Astrocyte of the cerebellum (primary cell): ENCODE data around the gene LAG3.

Source experiments
- DNase-seq: peaks from one replicate; pipeline ENCODE4 v3.0.0-alpha.2; 2011; ENCODE audit warnings: low read depth
- H3K4me3 ChIP-seq: 2 replicates; pipeline ENCODE4 v1.5.1; 2011; ENCODE audit warnings: mild to moderate bottlenecking, low read depth, low read length, moderate library complexity
- in situ Hi-C: cut with HindIII; loops from 2 replicates; pipeline ENCODE4 v1.10.0; 2017; ENCODE audit warnings: low sequenced_read_pairs
- TF ChIP-seq, protein P1 (sequence below): IDR thresholded peaks from 2 replicates; pipeline ENCODE4 v1.5.1; 2012; ENCODE audit warnings: low read length, low read depth, moderate library complexity, mild to moderate bottlenecking; ENCODE audit errors: missing control alignments

Gene LAG3

DNA sequence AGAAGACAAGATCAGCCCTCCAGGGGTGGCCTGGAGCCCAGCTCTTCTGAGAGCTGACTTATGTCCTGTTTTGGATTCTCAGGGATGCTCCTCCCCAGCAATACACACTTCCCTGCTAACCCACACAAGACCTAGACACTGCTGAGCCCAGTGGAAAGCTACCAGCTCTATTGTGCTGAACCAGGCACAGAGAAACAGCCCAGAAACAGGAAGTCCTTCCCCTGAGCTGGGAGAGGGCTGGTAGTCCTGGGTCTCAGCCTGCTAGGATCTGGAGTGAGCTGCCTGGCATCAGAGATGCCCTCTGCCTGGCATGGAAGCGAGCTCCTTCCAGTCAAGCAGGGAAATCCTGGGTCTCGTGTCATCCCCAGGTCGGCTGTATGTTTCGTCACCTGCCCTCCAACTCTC is 1.2 kb upstream of the LAG3 start:
- TF ChIP-seq, protein P1, sequence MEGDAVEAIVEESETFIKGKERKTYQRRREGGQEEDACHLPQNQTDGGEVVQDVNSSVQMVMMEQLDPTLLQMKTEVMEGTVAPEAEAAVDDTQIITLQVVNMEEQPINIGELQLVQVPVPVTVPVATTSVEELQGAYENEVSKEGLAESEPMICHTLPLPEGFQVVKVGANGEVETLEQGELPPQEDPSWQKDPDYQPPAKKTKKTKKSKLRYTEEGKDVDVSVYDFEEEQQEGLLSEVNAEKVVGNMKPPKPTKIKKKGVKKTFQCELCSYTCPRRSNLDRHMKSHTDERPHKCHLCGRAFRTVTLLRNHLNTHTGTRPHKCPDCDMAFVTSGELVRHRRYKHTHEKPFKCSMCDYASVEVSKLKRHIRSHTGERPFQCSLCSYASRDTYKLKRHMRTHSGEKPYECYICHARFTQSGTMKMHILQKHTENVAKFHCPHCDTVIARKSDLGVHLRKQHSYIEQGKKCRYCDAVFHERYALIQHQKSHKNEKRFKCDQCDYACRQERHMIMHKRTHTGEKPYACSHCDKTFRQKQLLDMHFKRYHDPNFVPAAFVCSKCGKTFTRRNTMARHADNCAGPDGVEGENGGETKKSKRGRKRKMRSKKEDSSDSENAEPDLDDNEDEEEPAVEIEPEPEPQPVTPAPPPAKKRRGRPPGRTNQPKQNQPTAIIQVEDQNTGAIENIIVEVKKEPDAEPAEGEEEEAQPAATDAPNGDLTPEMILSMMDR: no peak
- H3K4me3 ChIP-seq: no peak overlapping the region
- DNase-seq: no peak
- in situ Hi-C loops: no loop called here

DNA sequence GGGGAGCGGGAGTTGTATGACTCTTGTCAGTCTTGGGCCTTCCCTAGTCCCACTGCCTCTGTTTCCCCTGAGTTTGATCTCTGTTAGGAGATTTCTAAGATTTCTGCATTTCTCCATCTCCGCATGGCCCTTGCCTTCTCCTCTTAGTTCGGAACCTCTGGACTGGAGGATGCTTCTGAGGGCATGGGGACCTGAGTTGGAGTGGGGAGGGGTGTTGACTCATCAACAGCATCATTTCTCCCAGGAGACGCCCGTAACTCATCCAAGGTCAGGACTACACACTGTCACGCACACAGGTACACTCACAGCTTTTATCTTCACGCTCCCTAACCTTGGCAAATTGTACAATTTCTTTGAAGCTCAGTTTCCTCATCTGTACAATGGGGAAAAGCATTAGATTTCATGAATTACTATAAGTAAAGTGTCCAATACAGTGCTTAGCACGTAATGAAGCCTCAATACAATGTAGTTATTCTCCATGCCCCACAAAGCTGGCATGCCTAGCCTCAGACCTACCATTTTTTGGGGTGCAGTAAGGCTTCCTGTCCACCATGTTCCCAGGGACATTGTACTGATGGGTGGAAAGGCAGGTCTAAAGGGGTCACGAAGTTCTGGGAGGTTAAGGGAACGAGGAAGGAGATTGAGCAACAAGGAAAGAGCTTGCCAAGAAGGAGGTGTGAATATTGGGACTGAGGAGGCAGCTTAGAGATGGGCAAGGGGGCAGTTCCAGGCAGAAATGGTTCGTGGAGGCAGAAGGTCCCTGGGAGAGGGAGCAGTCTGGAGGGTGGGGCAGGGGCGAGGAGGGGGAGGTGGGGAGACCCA is 600 bp upstream of the LAG3 start:
- in situ Hi-C loops: no loop called here
- H3K4me3 ChIP-seq: no peak overlapping the region
- TF ChIP-seq, protein P1: no peak

DNA sequence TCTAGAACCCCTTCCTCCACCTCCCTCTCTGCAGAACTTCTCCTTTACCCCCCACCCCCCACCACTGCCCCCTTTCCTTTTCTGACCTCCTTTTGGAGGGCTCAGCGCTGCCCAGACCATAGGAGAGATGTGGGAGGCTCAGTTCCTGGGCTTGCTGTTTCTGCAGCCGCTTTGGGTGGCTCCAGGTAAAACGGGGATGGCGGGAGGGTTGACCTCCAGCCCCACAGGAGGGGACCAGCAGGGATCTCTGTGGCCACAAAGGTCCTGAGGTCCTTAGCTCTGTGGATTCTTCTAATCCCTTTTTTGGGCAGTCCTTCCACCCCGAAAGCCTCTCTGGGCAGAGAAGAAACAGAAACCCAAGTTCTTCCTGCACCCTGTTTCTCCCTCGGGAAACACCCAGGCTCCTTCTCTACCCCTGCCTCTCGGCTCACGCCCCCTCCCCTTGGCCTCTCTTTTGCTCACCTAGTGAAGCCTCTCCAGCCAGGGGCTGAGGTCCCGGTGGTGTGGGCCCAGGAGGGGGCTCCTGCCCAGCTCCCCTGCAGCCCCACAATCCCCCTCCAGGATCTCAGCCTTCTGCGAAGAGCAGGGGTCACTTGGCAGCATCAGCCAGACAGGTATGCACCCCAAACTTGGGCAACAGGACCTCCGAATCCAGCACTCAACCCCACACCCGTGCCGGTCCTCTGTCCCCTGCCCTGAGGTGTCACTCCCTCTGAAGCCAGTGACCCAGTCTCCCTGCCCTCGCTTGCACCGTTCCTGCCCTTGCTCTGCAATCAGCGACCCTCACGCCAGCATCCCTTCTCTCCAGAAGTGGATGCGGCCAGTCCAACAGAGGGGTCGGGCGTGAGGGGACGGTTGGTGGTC is 638 bp downstream of the LAG3 start:
- H3K4me3 ChIP-seq: no peak overlapping the region
- TF ChIP-seq, protein P1: no peak
- DNase-seq: no peak
- in situ Hi-C loops: no loop called here

More for the DNA sequence above, 600 bp upstream of the LAG3 start:
- no peak for DNase-seq

DNA sequence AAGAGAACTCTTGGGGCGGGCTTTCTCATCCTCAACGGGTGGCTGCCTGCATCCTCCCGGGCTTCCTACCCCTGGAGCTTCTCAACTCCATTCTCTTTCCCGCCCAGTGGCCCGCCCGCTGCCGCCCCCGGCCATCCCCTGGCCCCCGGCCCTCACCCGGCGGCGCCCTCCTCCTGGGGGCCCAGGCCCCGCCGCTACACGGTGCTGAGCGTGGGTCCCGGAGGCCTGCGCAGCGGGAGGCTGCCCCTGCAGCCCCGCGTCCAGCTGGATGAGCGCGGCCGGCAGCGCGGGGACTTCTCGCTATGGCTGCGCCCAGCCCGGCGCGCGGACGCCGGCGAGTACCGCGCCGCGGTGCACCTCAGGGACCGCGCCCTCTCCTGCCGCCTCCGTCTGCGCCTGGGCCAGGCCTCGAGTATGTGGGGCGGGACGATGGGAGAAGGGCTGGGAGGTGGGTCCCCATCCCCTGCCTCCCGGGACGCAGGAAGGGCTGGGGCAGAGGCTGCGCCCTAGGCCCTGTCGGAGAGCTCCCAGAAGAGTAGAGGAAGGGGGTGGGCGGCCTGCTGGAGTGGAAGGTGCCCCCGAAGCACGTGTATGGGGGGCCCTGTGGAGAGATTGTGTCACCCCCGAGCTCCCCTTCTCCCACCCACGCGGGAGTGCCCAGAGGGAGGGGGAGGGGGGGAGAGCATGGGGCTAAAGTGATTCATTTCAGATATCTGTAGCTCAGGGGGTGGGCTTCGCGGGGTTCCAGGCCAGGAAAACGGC is 1.5 kb downstream of the LAG3 start:
- no peak overlapping the region for H3K4me3 ChIP-seq
- no peak for DNase-seq
- TF ChIP-seq, protein P1: no peak
- in situ Hi-C loops: no loop called here

DNA sequence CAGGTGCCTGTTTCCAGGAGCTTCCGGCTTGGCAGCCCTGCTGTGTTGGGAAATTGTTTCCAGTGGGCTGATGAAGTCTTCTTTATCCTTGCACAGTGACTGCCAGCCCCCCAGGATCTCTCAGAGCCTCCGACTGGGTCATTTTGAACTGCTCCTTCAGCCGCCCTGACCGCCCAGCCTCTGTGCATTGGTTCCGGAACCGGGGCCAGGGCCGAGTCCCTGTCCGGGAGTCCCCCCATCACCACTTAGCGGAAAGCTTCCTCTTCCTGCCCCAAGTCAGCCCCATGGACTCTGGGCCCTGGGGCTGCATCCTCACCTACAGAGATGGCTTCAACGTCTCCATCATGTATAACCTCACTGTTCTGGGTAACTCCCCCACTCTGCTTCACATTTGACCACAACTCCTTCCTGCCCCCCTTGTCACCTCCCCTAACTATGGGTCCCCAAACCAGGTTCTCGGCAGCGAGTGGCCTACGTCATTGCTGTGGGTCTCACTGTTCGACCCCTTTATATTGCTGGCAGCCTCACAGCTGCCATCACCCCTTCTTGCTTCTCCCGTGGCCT is 2.3 kb downstream of the LAG3 start:
- in situ Hi-C loops: no loop called here
- TF ChIP-seq, protein P1: no peak
- no peak overlapping the region for H3K4me3 ChIP-seq
- no peak for DNase-seq
